DMS79 treated with DMSO at 0.1 percent for 48 hours (cell line): ENCODE data around the gene DOCK8.
A peak's percentile ranks its signal among the peaks of the same experiment; 100 is the strongest.
"Not testable (repeated sequence)": the region's sequence is repeated elsewhere in the genome, so short reads cannot be mapped to it uniquely, and the experiment has no call there.

Source experiments
- DNase-seq: peaks from one replicate; lab custom pipeline; 2025; lab: John Stamatoyannopoulos, UW

Gene DOCK8

DNA sequence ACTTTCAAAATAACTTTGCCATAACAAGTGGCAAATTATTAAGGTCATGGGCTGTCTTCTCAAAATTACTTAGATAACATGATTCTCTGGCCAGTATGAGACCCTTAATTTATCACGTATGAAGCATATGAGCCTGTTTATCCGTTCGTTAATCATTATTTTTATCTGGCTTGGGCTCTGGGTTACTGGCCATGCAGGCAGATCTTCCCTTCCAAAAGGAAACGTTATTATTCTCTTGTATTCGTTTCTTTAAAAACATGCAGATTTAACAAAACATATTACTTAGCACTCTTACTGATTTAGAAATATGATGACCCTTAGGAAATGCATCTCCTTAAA, 148.6 kb downstream of the DOCK8 start:
- DNase-seq = no peak

DNA sequence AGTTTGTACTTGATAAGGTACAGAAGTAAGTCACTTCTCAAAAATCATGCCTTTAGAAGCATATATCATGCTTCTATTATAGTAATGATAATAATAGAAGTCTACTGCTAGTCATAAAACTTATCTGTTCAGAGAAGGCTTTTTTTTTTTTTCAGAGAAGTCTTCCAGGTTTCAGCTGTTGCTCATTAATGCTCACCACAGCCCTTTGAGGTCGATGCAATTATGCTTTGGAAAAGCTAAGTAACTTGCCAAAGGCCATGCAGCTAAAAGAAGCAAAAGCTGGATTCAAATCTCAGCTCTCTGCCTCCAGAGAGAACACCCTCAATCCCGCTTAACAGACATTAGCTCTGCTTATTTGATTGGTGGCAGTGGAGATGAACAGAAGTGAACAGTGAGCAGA, 150.8 kb downstream of the DOCK8 start:
- no peak for DNase-seq

DNA sequence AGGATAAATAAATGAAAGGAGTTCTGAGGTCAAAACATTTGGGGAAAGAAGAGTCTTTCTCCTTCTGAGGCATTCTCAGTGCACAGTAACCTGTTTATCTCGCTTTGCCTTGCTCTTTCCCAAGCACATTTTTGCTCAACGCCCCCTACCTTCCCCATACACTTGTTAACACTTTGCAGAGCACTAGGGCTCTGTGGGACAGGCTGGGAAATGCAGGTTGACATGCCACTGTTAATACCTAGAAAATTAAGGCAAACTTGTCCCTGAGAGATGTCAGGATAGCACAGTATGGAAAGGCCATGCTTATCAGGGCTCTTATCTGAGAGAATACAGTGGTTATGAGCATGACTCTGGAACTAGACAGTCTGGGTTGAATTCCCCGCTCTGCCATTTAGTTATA, 152.0 kb downstream of the DOCK8 start:
- no peak for DNase-seq

DNA sequence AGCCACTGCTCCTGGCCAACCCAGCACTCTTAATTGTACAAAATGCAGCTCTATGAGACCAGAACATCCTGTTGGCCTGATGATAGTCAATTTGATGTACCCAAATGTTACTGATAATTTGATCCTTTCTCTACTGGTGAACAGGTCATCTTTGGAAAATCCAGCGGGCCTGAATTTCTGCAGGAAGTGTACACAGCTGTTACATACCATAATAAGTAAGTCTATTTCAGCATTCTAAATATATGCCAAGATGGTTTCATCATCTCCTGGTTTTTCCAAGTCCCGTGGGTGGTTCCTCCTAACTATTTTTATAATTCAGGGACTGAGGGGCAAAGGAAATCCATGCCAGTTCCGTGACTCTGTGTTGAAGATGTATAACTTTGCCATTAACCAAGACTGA, 155.4 kb downstream of the DOCK8 start:
- DNase-seq = no peak

DNA sequence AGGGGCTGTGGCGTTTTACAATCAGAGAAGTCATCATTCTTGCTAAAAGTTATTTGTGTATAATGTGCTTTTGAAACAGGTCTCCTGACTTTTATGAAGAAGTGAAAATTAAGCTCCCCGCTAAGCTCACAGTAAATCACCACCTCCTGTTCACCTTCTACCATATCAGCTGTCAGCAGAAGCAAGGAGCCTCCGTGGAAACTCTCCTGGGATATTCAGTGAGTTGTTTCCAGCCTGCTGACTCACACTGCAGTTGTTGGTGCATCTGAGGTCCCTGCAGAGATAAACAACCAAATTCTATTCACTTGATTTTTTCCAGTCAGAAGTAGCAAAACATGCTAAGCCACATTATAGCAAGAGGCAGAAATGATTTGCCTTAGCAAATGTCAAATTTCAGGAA, 156.7 kb downstream of the DOCK8 start:
- DNase-seq = no peak

DNA sequence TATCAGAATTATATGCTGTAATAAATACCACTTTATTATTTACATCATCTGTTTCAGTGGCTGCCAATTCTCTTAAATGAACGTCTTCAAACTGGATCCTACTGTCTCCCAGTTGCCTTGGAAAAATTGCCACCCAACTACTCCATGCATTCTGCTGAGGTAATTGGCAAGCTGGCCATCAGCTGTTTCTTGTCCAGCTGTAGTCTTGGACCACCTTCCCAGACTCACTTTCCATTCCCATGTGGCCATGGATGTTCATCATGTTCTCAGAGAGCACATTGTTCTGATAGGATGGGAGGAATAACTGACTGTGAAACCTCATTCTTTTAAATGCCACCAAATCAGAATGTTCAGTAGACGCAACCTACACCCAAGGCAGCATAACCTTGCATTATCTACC, 157.5 kb downstream of the DOCK8 start:
- DNase-seq = no peak

DNA sequence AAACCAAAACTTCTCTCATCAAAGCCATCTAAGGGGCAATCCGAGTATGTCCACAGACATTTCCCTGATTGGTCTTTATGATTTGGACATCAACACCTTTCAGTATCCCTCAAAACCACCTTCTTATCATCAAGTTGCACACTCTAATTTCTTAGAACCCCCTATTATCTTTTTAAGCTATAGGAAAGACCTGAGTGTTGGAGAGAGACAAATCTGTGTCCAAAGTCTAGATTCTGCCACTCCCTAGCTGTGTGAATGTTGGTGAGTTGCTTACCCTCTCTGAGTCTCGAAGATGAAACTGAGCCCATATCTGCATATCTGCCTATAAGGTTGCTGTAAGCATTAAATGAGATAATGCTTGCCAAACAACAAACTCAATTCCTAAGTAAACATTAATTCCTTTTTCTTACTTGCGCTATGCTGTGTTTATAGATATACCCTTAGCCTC, 159.1 kb downstream of the DOCK8 start:
- DNase-seq = no peak

DNA sequence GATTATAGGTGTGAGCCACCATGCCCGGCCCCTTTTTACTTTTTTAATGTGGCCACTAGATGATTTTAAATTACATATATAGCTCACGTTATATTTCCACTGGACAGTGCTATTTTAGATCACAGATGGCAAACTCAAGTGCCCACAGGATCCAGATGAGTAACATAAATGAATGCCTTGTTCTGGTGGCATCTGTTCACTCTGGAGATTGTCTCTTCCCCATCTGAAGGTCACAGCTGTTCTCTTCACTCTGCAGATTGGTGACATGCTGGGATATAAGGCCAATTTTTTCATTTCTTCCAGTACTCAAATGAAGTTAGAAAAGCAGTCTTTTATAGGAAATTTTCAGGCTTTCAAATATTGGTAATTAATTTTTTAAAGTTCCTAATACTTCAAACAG, 160.1 kb downstream of the DOCK8 start:
- no peak for DNase-seq

DNA sequence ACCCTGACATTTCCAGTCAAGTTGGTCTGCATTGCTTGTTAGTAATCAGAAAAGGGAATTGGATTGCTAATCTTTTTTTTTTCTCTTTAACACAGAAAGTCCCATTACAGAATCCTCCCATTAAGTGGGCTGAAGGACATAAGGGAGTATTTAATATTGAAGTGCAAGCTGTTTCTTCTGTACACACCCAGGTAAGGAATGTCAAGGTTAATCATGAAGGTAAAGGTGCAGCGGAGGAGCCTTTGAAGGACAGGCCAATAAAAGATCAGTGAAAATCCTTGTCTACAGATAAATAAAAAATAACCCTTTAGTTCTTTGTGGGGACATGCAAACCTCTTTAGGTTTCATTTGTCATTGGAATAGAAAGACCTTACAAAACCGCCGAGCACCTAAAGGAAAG, 161.4 kb downstream of the DOCK8 start:
- DNase-seq = no peak

DNA sequence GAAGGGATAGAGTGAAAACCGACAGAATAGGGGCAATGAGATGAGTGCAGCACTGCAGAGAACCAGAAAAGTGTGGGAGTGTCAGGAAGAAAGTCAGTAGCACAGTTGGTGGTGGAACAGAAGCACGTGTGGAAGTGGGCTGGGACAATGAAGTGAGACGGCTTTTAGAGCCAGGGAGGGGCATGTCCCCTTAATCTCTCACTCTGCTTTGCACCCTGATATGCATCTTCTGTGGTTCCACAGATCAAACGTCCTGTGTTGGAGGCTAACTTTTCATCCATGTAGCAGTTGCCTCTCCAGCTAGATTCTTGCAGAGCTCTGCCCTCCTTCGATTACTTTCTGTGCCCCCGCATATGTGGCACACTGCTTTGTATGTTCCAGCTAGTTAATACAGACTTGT, 163.6 kb downstream of the DOCK8 start:
- DNase-seq = no peak

DNA sequence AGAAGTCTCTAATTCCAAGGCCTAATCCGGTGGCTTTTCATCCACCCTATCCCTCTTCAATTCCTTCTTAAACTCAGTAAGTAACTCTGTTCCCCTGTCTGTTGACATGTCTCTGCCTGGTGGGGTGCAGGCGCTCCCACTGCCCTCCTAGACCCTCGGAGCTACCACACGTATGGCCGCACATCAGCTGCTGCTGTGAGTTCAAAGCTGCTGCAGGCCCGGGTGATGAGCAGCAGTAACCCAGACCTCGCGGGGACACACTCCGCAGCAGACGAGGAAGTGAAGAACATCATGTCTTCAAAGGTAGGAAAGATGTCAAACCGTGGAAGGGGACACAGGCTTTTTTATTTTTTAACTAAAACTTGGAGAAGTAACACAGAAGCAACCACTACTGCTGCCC, 167.7 kb downstream of the DOCK8 start:
- no peak for DNase-seq

DNA sequence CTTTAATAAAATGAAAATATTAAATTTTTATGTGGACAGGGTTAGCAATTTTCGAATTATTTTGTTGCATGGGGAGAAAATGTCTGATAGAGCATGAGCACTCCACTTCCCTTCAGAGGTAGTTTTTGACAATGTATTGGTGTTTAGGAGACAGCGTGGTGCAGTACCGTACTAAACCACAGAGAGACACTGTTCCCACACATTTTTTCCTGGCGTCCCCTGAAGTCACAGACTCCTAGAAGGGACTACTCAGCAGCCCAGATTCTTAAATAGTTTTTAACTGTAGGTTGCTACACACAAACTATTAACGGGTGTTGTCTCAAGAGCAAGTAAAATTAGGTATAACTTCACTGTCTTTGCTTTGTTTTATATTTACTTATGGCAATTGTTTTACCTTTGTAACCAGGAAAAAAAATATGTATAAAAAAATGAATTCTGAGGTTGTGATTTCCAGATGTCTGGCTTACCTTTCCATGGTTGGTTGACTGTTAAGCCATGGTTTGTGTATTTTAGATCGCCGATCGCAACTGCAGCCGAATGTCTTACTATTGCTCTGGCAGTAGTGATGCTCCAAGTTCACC, 171.2 kb downstream of the DOCK8 start:
- DNase-seq = peak; percentile 32

DNA sequence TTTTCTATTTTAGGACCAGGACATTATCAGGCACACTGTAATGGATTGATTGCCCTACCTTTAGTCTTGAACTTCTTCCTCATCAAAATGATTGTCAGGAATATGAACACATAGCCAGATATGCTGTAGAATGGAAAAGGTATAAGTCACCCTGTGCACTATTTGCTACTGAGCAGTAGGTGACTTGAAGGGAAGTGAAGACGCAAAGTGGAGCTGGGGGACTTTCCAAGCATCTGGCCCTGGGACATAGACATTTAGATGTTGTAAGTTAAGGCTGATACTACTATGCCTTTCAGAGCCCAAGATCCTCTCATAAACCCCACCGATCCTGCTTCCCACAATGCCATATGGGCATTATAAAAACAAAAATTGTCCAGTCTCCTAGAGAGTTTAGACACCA, 174.5 kb downstream of the DOCK8 start:
- no peak for DNase-seq

DNA sequence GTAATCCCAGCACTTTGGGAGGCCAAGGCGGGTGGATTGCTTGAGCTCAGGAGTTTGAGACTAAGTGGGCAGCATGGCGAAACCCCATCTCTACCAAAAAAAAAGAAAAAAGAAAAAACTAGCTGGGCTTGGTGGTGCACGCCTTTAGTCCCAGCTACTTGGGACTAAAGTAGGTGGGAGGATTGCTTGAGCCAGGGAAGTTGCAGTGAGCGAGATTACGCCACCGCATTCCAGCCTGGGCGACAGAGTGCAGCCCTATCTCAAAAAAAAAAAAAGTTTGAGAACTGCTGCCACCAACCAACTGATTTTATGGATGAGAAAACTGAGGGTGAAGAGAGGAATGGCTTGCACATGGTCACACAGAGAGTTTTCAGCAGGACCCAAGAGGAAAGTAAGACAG, 175.1 kb downstream of the DOCK8 start:
- DNase-seq = no peak

DNA sequence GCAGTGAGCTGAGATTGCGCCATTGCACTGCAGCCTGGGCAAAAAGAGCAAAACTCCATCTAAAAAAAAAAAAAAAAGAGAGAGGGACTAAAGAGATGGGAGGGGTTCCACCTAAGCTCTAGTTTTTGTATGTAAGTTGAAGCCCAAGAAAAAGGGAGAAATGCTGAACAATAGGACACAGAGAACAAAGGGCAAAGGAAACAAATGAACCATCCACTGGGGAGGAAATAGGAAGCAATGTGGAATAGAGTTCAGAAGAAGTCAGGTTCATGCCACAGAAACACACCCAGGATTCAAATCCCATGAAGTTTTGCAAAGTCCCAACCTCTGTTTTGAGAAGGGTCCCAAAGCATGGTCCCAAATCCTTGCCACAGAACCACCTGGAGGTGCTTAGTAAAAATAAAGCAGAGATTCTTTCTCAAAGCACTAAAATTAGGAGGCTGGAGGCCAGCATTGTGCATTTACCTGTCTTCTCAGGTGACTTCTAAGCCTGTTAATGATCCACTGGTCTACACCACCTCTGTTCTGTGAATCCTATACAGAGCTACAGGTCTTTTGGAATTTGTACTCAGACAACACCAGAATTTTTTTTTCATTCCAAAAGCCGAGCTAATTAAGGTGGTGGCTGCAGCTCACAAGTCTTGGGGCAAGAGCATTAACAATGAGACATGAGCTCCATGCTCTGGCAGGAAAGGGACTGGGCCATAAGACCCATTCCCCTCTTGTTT, 177.6 kb downstream of the DOCK8 start:
- no peak for DNase-seq

DNA sequence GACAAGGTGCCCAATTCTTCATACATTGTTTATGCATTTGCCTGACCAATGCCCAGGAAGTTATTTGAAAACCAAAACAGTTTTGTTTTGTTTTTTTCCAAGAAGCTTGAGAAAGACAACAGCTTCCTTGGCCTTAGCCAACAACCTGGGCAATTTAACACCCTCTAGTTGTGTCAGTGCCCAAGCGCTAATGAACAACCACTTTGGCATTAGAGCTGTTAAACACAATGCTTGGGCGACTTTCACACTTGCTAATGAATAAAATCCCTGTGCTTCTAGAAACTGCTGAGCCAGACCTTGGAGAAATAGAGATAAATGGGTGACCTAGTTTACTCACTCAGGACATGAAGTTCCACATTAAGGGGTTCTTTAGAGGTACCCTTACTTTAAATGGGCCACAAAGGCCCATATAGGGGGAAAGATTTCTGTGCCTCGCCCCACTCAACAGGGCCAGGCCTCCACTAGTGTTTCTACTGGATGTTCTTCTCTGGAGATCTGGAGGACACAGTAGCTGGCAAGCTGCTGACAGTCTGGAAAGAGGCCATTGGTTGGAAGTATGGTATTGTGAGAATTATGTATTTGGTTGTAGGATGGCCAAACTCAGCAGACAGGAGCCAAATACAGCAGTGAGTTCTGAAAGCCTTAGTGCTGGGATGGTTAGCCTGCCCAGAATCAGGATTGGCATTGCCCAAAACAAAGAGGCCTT, 179.8 kb downstream of the DOCK8 start:
- no peak for DNase-seq

DNA sequence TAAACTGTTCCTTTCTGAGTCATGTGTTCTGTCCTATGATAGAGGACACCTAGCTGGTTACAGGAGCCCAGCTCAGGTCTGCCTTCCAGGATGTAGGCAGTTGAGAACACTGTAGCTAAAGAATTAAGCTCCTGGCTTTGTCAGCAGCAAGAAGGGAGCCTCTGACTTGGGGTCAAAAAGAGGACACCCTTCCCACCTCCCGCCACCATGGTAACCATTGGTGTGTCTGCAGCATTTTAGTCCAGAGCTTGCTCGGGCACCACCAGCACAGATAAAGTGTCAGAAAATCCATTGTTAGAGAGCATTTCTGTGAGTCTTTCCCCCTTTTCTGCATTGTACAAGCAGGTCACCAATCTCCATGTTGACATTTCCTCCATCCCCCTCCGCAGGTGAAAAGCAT, 181.7 kb downstream of the DOCK8 start:
- no peak for DNase-seq

DNA sequence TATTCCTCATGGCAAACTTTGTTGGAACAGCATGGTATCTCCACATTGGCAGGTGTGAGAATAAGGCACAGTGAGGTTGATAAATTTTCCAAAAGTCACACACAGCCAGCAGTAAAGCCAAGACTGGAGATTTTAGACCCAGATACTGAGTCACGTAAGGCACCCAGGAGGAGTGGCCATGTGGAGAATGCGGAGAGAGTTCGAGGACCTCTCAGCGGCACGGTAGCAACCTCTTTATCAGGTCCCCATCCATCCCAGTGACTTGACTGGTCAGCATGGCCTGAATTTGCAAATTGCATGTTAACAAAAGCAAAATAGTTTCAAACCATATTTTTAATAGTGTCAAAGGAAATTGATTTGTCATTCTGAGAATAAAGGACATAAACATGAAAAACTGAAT, 183.4 kb downstream of the DOCK8 start:
- DNase-seq = no peak

DNA sequence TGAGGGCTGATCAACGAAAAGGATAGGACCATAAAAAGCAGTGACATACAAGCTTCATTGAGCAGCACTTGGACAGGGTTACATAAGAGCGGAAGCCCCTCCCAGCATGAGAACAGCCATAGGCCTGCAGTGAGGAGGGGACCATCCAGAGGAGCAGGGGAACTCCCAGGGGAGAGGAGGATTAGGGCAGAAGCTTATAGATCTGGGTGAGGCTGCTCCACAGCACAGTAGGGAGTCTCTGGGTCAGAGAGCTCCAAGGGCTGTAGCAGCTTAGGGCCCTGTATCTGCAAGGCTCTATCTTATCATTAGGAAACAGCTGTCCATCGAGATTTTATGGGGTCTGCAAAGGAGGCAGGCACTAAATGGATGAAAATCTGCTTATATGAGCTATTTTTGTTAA, 186.6 kb downstream of the DOCK8 start:
- no peak for DNase-seq

DNA sequence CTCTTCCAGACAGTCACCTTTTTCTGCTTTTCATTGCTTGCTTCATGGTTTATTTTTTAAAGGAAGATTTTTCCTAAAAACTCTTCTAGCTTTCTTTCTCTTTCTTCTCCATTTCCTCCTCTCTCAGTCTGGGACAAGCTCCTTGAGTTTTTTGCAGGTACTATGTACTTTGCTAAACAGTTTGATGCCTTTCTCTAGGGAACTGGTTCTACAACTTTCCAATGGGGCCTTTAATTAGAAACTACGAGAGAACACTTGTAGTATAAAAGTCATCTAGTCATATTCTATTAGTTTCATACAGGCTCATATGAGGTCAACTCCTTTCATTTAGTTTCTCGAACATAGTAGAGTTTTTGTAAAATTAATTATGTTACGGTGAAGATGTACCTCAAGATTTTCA, 189.6 kb downstream of the DOCK8 start:
- DNase-seq = no peak

DNA sequence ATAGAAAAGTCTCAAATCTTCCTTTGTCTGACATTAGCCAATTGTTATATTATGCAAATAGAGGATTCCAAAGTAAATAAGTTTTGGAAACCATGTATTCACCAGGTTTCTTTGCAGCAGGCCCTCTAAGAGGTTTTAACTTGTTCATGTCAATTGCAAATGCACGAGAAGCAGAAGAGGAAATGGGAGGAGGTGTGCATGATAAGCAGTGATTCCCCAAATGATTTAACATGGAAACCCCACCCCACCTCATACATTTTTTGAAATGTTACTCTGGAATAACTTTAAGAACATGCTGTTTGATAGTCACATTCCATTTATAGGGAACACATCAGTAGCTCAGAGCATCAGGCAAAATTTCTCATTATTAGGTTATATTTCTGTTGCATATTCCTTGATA, 190.7 kb downstream of the DOCK8 start:
- DNase-seq = no peak

DNA sequence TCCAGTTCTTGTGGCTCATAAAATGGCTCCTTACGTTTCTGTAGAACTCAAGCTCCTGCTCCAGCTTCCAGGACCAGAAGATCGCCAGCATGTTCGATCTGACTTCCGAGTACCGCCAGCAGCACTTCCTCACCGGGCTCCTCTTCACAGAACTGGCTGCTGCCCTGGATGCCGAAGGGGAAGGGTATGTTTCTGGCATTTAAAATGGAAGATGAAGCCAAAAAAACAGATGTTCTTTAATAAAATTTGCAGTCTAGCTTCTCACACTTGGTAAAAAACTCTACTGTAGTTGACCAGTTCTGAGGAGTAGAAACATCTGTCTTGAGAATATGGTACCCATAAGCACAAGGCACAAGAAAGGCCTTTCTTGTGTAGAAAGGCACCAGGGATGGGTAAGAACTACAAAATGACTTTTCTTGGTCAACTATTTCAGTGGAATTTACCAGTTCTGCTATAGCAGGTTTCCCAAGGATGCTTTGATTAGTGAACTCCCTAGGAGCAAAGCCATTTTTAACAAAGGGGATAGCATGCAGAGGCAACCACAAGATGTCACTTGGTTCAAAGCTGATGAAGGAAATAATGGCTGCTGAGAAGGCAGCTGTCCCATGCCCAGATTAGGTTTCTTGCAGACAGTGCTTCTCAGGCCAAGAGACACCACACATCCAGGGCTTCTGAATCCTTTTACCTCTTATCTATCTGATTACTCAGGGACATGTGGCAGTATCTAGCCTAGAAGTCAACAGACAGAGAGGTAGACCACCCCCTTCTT, 192.4 kb downstream of the DOCK8 start:
- DNase-seq = no peak

DNA sequence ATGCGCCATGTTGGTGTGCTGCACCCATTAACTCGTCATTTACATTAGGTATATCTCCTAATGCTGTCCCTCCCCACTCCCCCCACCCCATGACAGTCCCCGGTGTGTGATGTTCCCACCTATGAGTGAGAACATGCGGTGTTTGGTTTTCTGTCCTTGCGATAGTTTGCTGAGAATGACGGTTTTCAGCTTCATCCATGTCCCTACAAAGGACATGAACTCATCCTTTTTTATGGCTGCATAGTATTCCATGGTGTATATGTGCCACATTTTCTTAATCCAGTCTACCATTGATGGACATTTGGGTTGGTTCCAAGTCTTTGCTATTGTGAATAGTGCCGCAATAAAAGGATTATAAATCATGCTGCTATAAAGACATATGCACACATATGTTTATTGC, 195.0 kb downstream of the DOCK8 start:
- DNase-seq = not testable (repeated sequence)
